HepG2 (cell line): Measurements from ENCODE around the gene MRPL51. TPM values are rescaled to one million over a fixed set of nuclear protein-coding genes. Genes with fewer than 3 reads are reported as not detected.
A peak's percentile ranks its signal among the peaks of the same experiment; 100 is the strongest.

Experiments
- ARNT2 ChIP-seq: sonication (generic); formaldehyde crosslinking; IDR thresholded peaks from 2 replicates; pipeline ENCODE4 v1.8.0; 2022; ENCODE audit warnings: mild to moderate bottlenecking, low read depth, missing genetic modification reagents, moderate library complexity
- BCL6 ChIP-seq: IDR thresholded peaks from 2 replicates; pipeline ENCODE4 v1.6.1; 2016; ENCODE audit warnings: missing genetic modification reagents, missing compliant biosample characterization
- GLI4 ChIP-seq: sonication (generic); formaldehyde crosslinking; IDR thresholded peaks from 2 replicates; pipeline ENCODE4 v1.5.1; 2020; ENCODE audit warnings: missing genetic modification reagents, mild to moderate bottlenecking, moderate library complexity, borderline replicate concordance
- MBD4 ChIP-seq: IDR thresholded peaks from 2 replicates; pipeline ENCODE4 v1.6.1; 2012; ENCODE audit warnings: low read length, inconsistent platforms, borderline replicate concordance
- NFKB2 ChIP-seq: sonication (generic); formaldehyde crosslinking; IDR thresholded peaks from 2 replicates; pipeline ENCODE4 v1.4.0; 2020; ENCODE audit warnings: missing genetic modification reagents, borderline replicate concordance
- ONECUT2 ChIP-seq: sonication (generic); formaldehyde crosslinking; IDR thresholded peaks from 2 replicates; pipeline ENCODE4 v1.4.0; 2020; ENCODE audit warnings: missing genetic modification reagents
- RORA ChIP-seq: sonication (generic); formaldehyde crosslinking; IDR thresholded peaks from 2 replicates; pipeline ENCODE4 v1.5.0; 2020; ENCODE audit warnings: mild to moderate bottlenecking, missing genetic modification reagents, moderate library complexity
- SIN3B ChIP-seq: fragments of 150-350 bp; IDR thresholded peaks from 2 replicates; pipeline ENCODE4 v1.6.1; 2014; ENCODE audit warnings: low read length
- STAG1 ChIP-seq: sonication (generic); formaldehyde crosslinking; IDR thresholded peaks from 2 replicates; pipeline ENCODE4 v1.4.0; 2020; ENCODE audit warnings: missing genetic modification reagents
- ZNF530 ChIP-seq: sonication (generic); formaldehyde crosslinking; IDR thresholded peaks from 2 replicates; pipeline ENCODE4 v1.5.0; 2020; ENCODE audit warnings: low read depth, mild to moderate bottlenecking, missing genetic modification reagents
- ZNF577 ChIP-seq: sonication (generic); formaldehyde crosslinking; IDR thresholded peaks from 2 replicates; pipeline ENCODE4 v1.4.0; 2020; ENCODE audit warnings: mild to moderate bottlenecking, low read depth, missing genetic modification reagents, borderline replicate concordance
- ZNF616 ChIP-seq: sonication (generic); formaldehyde crosslinking; IDR thresholded peaks from 2 replicates; pipeline ENCODE4 v1.5.0; 2020; ENCODE audit warnings: low read depth, mild to moderate bottlenecking, missing genetic modification reagents
- ZNF782 ChIP-seq: sonication (generic); formaldehyde crosslinking; IDR thresholded peaks from 2 replicates; pipeline ENCODE4 v1.4.0; 2020; ENCODE audit warnings: missing genetic modification reagents, mild to moderate bottlenecking, borderline replicate concordance
- ZSCAN30 ChIP-seq: sonication (generic); formaldehyde crosslinking; IDR thresholded peaks from 2 replicates; pipeline ENCODE4 v1.5.0; 2020; ENCODE audit warnings: mild to moderate bottlenecking, missing genetic modification reagents
- polyA plus RNA-seq, 8 experiments: library from polyadenylated mRNA; depleted of rRNA in 3 of 8; stranded (reverse) in 7 of 8; unstranded in 1 of 8; fragments of >200 nt; fragmentation: Illumina TruSeq in 4 of 8; extraction: Trizol in 4 of 8; gene quantifications; 2 replicates each; pipeline versions ENCODE4 v1.2.1 to v1.2.3, GENCODE V29; 2011 to 2016; ENCODE audit warnings: low read depth in 4 of 8, missing spikeins in 1 of 8, mixed read lengths in 1 of 8; ENCODE audit not compliant: insufficient read depth in 1 of 8
- total RNA-seq, 5 experiments: library from RNA; depleted of rRNA; stranded (reverse); fragments of >200 nt; fragmentation: Illumina TruSeq; extraction: Trizol; gene quantifications; 2 replicates each; pipeline ENCODE4 v1.2.3, GENCODE V29; 2016; ENCODE audit warnings: low read depth in 1 of 5
- TF ChIP-seq, protein P1 (sequence below): sonication (generic); formaldehyde crosslinking; IDR thresholded peaks from 2 replicates; pipeline ENCODE4 v1.8.0; 2022; ENCODE audit warnings: missing genetic modification reagents, mild to moderate bottlenecking, borderline replicate concordance
- TF ChIP-seq, protein P2 (sequence below): sonication (generic); formaldehyde crosslinking; IDR thresholded peaks from 2 replicates; pipeline ENCODE4 v1.5.0; 2020; ENCODE audit warnings: mild to moderate bottlenecking, missing genetic modification reagents, borderline replicate concordance
- TF ChIP-seq, protein P3 (sequence below): sonication (generic); formaldehyde crosslinking; IDR thresholded peaks from 2 replicates; pipeline ENCODE4 v1.5.0; 2020; ENCODE audit warnings: missing genetic modification reagents
- TF ChIP-seq, protein P4 (sequence below): sonication (generic); formaldehyde crosslinking; IDR thresholded peaks from 2 replicates; pipeline ENCODE4 v1.5.1; 2020; ENCODE audit warnings: missing genetic modification reagents, mild to moderate bottlenecking, borderline replicate concordance

Gene MRPL51
- total and polyA plus RNA-seq, 2 of the 13 experiments (the other 11 are each of a cell fraction or from before 2014, with no cell fraction given) = 64.8 to 278 TPM

DNA sequence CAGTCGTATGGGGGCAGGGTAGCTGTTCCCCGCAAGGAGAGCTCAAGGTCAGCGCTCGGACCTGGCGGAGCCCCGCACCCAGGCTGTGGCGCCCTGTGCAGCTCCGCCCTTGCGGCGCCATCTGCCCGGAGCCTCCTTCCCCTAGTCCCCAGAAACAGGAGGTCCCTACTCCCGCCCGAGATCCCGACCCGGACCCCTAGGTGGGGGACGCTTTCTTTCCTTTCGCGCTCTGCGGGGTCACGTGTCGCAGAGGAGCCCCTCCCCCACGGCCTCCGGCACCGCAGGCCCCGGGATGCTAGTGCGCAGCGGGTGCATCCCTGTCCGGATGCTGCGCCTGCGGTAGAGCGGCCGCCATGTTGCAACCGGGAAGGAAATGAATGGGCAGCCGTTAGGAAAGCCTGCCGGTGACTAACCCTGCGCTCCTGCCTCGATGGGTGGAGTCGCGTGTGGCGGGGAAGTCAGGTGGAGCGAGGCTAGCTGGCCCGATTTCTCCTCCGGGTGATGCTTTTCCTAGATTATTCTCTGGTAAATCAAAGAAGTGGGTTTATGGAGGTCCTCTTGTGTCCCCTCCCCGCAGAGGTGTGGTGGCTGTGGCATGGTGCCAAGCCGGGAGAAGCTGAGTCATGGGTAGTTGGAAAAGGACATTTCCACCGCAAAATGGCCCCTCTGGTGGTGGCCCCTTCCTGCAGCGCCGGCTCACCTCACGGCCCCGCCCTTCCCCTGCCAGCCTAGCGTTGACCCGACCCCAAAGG lies 42.1 kb upstream of the MRPL51 start (continued):
- TF ChIP-seq, protein P1, sequence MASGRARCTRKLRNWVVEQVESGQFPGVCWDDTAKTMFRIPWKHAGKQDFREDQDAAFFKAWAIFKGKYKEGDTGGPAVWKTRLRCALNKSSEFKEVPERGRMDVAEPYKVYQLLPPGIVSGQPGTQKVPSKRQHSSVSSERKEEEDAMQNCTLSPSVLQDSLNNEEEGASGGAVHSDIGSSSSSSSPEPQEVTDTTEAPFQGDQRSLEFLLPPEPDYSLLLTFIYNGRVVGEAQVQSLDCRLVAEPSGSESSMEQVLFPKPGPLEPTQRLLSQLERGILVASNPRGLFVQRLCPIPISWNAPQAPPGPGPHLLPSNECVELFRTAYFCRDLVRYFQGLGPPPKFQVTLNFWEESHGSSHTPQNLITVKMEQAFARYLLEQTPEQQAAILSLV (CRISPR knock-in tag) = no peak
- TF ChIP-seq ZNF782 (CRISPR knock-in tag) = no peak
- TF ChIP-seq ONECUT2 (CRISPR knock-in tag) = no peak
- TF ChIP-seq ARNT2 = no peak
- TF ChIP-seq MBD4 = no peak
- no peak for TF ChIP-seq ZNF577 (CRISPR knock-in tag)
- TF ChIP-seq GLI4 (CRISPR knock-in tag) = 0 out of 2 replicates have a peak, but pooled peaks have one; percentile 24
- TF ChIP-seq BCL6 = 0 out of 2 replicates have a peak, but pooled peaks have one; percentile 12
- TF ChIP-seq, protein P2, sequence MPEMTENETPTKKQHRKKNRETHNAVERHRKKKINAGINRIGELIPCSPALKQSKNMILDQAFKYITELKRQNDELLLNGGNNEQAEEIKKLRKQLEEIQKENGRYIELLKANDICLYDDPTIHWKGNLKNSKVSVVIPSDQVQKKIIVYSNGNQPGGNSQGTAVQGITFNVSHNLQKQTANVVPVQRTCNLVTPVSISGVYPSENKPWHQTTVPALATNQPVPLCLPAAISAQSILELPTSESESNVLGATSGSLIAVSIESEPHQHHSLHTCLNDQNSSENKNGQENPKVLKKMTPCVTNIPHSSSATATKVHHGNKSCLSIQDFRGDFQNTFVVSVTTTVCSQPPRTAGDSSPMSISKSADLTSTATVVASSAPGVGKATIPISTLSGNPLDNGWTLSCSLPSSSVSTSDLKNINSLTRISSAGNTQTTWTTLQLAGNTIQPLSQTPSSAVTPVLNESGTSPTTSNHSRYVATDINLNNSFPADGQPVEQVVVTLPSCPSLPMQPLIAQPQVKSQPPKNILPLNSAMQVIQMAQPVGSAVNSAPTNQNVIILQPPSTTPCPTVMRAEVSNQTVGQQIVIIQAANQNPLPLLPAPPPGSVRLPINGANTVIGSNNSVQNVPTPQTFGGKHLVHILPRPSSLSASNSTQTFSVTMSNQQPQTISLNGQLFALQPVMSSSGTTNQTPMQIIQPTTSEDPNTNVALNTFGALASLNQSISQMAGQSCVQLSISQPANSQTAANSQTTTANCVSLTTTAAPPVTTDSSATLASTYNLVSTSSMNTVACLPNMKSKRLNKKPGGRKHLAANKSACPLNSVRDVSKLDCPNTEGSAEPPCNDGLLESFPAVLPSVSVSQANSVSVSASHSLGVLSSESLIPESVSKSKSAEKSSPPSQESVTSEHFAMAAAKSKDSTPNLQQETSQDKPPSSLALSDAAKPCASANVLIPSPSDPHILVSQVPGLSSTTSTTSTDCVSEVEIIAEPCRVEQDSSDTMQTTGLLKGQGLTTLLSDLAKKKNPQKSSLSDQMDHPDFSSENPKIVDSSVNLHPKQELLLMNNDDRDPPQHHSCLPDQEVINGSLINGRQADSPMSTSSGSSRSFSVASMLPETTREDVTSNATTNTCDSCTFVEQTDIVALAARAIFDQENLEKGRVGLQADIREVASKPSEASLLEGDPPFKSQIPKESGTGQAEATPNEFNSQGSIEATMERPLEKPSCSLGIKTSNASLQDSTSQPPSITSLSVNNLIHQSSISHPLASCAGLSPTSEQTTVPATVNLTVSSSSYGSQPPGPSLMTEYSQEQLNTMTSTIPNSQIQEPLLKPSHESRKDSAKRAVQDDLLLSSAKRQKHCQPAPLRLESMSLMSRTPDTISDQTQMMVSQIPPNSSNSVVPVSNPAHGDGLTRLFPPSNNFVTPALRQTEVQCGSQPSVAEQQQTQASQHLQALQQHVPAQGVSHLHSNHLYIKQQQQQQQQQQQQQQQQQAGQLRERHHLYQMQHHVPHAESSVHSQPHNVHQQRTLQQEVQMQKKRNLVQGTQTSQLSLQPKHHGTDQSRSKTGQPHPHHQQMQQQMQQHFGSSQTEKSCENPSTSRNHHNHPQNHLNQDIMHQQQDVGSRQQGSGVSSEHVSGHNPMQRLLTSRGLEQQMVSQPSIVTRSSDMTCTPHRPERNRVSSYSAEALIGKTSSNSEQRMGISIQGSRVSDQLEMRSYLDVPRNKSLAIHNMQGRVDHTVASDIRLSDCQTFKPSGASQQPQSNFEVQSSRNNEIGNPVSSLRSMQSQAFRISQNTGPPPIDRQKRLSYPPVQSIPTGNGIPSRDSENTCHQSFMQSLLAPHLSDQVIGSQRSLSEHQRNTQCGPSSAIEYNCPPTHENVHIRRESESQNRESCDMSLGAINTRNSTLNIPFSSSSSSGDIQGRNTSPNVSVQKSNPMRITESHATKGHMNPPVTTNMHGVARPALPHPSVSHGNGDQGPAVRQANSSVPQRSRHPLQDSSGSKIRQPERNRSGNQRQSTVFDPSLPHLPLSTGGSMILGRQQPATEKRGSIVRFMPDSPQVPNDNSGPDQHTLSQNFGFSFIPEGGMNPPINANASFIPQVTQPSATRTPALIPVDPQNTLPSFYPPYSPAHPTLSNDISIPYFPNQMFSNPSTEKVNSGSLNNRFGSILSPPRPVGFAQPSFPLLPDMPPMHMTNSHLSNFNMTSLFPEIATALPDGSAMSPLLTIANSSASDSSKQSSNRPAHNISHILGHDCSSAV (CRISPR knock-in tag) = no peak
- no peak for TF ChIP-seq RORA (CRISPR knock-in tag)
- TF ChIP-seq NFKB2 = no peak; the same call in 1 of the 2 replicates
- no peak for TF ChIP-seq SIN3B
- no peak for TF ChIP-seq STAG1 (CRISPR knock-in tag)
- TF ChIP-seq, protein P3, sequence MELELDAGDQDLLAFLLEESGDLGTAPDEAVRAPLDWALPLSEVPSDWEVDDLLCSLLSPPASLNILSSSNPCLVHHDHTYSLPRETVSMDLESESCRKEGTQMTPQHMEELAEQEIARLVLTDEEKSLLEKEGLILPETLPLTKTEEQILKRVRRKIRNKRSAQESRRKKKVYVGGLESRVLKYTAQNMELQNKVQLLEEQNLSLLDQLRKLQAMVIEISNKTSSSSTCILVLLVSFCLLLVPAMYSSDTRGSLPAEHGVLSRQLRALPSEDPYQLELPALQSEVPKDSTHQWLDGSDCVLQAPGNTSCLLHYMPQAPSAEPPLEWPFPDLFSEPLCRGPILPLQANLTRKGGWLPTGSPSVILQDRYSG (CRISPR knock-in tag) = no peak
- TF ChIP-seq, protein P4, sequence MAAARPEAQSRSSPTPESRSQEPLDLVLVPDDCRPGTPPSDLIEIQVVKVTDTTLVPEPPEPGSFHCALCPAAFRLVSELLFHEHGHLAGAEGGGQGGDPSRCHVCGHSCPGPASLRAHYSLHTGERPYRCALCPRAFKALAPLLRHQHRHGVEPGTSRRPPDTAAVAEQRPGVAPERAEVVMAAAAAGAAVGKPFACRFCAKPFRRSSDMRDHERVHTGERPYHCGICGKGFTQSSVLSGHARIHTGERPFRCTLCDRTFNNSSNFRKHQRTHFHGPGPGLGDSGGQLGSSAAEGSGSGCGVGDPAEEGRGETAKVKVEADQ = no peak
- no peak for TF ChIP-seq ZNF530
- TF ChIP-seq ZSCAN30 (CRISPR knock-in tag) = no peak
- no peak for TF ChIP-seq ZNF616 (CRISPR knock-in tag)
